Measurements from ENCODE around the gene ERVH48-1.
"Not testable (repeated sequence)": the region's sequence is repeated elsewhere in the genome, so short reads cannot be mapped to it uniquely, and the experiment has no call there.

Gene ERVH48-1

DNA sequence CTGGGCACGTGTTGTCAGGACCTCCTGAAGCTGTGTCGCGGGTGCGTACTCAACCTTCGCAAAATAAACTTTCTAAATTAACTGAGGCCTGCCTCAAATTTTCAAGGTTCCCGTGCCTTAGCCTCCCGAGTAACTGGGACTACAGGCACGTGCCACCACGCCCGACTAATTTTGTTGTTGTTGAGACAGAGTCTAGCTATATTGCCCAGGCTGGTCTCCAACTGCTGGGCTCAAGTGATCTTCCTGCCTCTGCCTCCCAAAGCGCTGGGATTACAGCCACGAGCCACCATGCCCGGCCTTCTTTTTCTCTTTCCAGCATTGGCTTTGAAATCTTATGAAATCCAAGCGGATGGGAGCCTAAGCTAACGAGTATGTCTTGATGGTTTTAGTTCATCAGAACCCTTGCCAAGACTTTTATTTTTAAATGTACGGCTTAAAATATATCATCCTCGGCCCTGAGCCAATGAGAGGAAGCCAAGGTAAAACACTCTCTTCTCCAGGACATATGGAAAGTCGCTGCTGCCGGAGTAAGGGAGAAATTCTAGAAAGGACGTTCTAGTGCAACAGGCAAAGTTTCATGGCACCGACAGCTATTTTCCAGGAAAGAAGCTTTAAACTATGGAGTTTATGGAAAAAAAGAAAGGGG, 12.7 kb upstream of the ERVH48-1 start:
- Histone ChIP-seq H3K4me2 (ENCODE audit: low read depth, low read length) (no peak overlapping the region), H3K27me3 (replicated peaks; ENCODE audit: insufficient read depth, low read length) (no peaks in the 10 kb centered on the region), H3F3A (ENCODE audit: insufficient read depth, low read length) (no peaks in the 10 kb centered on the region), H3K9ac (ENCODE audit: low read length) (no peak overlapping the region), H4K20me1 (ENCODE audit: insufficient read depth, low read length) (no peaks in the 10 kb centered on the region), H3K9me2 (replicated peaks; ENCODE audit: insufficient read depth, low read length) (no peaks in the 10 kb centered on the region), H3K27ac (ENCODE audit: low read length) (no peak overlapping the region), H3K79me2 (ENCODE audit: low read length) (no peaks in the 10 kb centered on the region), H3K4me1 (ENCODE audit: low read length) (peaks cover 6% of the 10 kb centered on the region), H3K36me3 (replicated peaks; ENCODE audit: insufficient read depth, low read length) (no peaks in the 10 kb centered on the region), H3K4me3 (ENCODE audit: low read length) (no peak overlapping the region), H3K9me3 (replicated peaks; ENCODE audit: insufficient read depth, low read length) (no peaks in the 10 kb centered on the region), H2AFZ (ENCODE audit: low read length) (no peak overlapping the region)
- DNase-seq, result no peak
- no peak for TF ChIP-seq EZH2 (optimal IDR thresholded peaks at IDR 0.05; ENCODE audit: low read depth, low read length)
- TF ChIP-seq, protein P1, sequence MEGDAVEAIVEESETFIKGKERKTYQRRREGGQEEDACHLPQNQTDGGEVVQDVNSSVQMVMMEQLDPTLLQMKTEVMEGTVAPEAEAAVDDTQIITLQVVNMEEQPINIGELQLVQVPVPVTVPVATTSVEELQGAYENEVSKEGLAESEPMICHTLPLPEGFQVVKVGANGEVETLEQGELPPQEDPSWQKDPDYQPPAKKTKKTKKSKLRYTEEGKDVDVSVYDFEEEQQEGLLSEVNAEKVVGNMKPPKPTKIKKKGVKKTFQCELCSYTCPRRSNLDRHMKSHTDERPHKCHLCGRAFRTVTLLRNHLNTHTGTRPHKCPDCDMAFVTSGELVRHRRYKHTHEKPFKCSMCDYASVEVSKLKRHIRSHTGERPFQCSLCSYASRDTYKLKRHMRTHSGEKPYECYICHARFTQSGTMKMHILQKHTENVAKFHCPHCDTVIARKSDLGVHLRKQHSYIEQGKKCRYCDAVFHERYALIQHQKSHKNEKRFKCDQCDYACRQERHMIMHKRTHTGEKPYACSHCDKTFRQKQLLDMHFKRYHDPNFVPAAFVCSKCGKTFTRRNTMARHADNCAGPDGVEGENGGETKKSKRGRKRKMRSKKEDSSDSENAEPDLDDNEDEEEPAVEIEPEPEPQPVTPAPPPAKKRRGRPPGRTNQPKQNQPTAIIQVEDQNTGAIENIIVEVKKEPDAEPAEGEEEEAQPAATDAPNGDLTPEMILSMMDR (IDR thresholded peaks at IDR 0.05; ENCODE audit: low read length), result no peak
- no peak for TF ChIP-seq EZH2phosphoT487 (IDR thresholded peaks at IDR 0.05; ENCODE audit: low read length)

DNA sequence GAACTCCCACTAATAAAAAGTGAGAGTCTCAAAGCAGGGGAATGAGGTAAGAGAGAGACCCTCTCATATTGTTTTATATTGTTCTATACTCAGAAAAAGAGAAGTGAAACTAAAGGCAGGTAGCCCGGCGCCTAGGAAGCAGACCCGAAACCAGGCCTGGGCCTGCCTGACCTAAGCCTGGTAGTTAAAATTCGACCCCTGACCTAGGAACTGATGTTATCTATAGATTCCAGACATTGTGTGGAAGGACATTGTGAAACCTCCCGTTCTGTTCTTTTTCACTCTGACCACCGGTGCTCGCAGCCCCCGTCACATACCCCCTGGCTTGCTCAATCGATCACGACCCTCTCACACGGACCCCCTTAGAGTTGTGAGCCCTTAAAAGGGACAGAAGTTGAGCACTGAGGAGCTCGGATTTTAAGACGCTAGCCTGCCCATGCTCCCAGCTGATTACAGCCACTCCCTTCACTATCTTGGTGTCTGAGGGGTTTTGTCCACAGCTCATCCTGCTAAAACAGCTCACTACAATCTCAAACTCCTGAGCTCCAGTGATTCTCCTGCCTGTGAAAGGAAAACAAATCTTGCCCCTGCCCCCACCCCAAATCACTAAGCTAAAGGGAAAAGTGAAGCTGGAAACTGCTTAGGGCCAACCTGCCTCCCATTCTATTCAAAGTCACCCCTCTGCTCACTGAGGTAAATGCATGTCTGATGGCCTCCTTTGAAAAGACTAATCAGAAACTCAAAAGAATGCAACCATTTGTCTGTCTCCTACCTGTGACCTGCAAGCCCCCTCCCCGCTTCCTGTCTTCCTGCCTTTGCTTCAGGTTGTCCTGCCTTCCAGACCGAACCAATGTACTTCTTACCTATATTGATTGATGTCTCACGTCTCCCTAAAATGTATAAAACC, 11.9 kb upstream of the ERVH48-1 start:
- H3K9ac ChIP-seq (ENCODE audit: low read length); H3K4me1 ChIP-seq (ENCODE audit: low read length): not testable (repeated sequence)
- peak overlapping the region; percentile 63 for H2AFZ ChIP-seq (ENCODE audit: low read length)

DNA sequence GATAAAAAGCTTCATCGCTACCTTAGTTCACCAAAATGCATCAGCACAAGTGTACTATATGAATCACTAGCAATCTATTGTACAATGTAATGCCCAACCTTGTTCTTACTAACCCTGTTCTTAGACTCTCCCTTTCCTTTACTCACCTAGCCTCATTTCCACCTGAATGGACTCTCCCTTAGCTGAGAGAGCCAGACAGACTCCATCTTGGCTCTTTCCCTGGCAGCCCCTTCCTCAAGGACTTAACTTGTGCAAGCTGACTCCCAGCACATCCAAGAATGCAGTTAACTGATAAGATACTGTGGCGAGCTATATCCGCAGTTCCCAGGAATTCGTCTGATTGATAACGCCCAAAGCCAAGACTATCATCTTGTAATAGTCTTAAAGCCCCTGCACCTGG, 10.9 kb upstream of the ERVH48-1 start:
- not testable (repeated sequence) for H3F3A ChIP-seq (ENCODE audit: insufficient read depth, low read length); H3K4me2 ChIP-seq (ENCODE audit: low read depth, low read length); H3K79me2 ChIP-seq (ENCODE audit: low read length); H4K20me1 ChIP-seq (ENCODE audit: insufficient read depth, low read length); H3K27me3 ChIP-seq (replicated peaks; ENCODE audit: insufficient read depth, low read length); DNase-seq; H3K9ac ChIP-seq (ENCODE audit: low read length); H3K9me2 ChIP-seq (replicated peaks; ENCODE audit: insufficient read depth, low read length); H3K9me3 ChIP-seq (replicated peaks; ENCODE audit: insufficient read depth, low read length); H3K4me1 ChIP-seq (ENCODE audit: low read length); H3K27ac ChIP-seq (ENCODE audit: low read length); H3K4me3 ChIP-seq (ENCODE audit: low read length); H2AFZ ChIP-seq (ENCODE audit: low read length); H3K36me3 ChIP-seq (replicated peaks; ENCODE audit: insufficient read depth, low read length)

More for the DNA sequence above, 11.9 kb upstream of the ERVH48-1 start:
- H3K9me2 ChIP-seq (replicated peaks; ENCODE audit: insufficient read depth, low read length); H3F3A ChIP-seq (ENCODE audit: insufficient read depth, low read length); H3K9me3 ChIP-seq (replicated peaks; ENCODE audit: insufficient read depth, low read length); H3K36me3 ChIP-seq (replicated peaks; ENCODE audit: insufficient read depth, low read length); H3K27me3 ChIP-seq (replicated peaks; ENCODE audit: insufficient read depth, low read length); H4K20me1 ChIP-seq (ENCODE audit: insufficient read depth, low read length); H3K79me2 ChIP-seq (ENCODE audit: low read length): not testable (repeated sequence)
- Histone ChIP-seq H3K4me2 (ENCODE audit: low read depth, low read length) (peak overlapping the region; percentile 64), H3K4me3 (ENCODE audit: low read length) (peak overlapping the region; percentile 9; the same call in 1 of the 2 replicates), H3K27ac (ENCODE audit: low read length) (peak overlapping the region; percentile 32; the same call in 1 of the 2 replicates)
- peak; percentile 60 for DNase-seq

DNA sequence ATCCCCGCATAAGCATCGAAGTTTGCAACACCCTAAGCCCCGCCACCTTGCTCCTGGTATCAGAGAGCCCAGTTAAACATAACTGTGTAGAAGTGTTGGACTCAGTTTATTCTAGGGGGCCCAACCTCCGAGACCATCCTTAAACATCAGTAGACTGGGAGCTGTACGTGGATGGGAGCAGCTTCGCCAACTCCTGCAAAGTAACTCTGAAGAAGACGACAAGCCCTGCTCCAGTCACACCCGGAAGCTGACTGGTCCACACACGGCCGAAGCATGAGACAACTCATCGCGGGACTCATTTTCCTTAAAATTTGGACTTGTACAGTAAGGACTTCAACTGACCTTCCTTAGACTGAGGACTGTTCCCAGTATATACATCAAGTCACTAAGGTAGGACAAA, 8.5 kb upstream of the ERVH48-1 start:
- H3K4me3 ChIP-seq (ENCODE audit: low read length); H3K27me3 ChIP-seq (replicated peaks; ENCODE audit: insufficient read depth, low read length); H3K9ac ChIP-seq (ENCODE audit: low read length); H3K9me2 ChIP-seq (replicated peaks; ENCODE audit: insufficient read depth, low read length); H3K36me3 ChIP-seq (replicated peaks; ENCODE audit: insufficient read depth, low read length); H2AFZ ChIP-seq (ENCODE audit: low read length); H3F3A ChIP-seq (ENCODE audit: insufficient read depth, low read length); H3K4me1 ChIP-seq (ENCODE audit: low read length); H3K27ac ChIP-seq (ENCODE audit: low read length); DNase-seq; H3K9me3 ChIP-seq (replicated peaks; ENCODE audit: insufficient read depth, low read length); H4K20me1 ChIP-seq (ENCODE audit: insufficient read depth, low read length); H3K4me2 ChIP-seq (ENCODE audit: low read depth, low read length); H3K79me2 ChIP-seq (ENCODE audit: low read length): not testable (repeated sequence)

DNA sequence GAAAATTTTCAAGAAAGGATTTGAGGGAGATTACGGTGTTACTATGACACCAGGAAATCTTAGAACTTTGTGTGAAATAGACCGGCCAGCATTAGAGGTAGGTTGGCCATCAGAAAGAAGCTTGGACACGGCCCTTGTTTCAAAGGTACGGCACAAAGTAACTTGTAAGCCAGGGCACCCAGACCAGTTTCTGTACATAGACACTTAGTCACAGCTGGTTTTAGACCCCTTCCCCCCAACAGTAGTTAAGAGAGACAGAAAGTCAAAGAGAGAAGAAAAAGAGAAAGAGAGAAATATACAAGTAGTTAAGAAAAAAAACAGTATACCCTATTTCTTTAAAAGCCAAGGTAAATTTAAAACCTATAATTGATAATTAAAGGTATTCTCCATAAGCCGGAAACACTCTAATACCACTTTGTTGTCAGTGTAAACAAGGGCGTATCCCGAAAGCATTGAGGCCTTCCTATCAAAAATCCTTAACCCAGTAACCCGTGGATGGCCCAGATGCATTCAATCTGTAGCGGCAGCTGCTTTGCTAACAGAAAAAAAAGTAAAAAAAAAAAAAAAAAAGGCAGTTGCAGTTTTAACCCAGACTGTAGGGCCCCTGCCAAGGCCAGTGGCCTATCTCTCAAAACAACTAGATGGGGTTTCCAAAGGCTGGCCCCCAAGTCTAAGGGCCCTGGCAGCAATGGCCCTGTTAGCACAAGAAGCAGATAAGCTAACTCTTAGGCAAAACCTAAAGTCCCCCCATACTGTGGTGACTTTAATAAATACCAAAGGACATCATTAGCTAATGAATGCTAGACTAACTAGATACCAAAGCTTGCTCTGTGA, 7.9 kb upstream of the ERVH48-1 start:
- not testable (repeated sequence) for H3K79me2 ChIP-seq (ENCODE audit: low read length); H3K9me3 ChIP-seq (replicated peaks; ENCODE audit: insufficient read depth, low read length); H3K27ac ChIP-seq (ENCODE audit: low read length); H3K9me2 ChIP-seq (replicated peaks; ENCODE audit: insufficient read depth, low read length); H3K36me3 ChIP-seq (replicated peaks; ENCODE audit: insufficient read depth, low read length); H3F3A ChIP-seq (ENCODE audit: insufficient read depth, low read length); H3K4me2 ChIP-seq (ENCODE audit: low read depth, low read length); H3K27me3 ChIP-seq (replicated peaks; ENCODE audit: insufficient read depth, low read length); DNase-seq; H3K4me3 ChIP-seq (ENCODE audit: low read length); H3K9ac ChIP-seq (ENCODE audit: low read length); H2AFZ ChIP-seq (ENCODE audit: low read length); H4K20me1 ChIP-seq (ENCODE audit: insufficient read depth, low read length); H3K4me1 ChIP-seq (ENCODE audit: low read length)

DNA sequence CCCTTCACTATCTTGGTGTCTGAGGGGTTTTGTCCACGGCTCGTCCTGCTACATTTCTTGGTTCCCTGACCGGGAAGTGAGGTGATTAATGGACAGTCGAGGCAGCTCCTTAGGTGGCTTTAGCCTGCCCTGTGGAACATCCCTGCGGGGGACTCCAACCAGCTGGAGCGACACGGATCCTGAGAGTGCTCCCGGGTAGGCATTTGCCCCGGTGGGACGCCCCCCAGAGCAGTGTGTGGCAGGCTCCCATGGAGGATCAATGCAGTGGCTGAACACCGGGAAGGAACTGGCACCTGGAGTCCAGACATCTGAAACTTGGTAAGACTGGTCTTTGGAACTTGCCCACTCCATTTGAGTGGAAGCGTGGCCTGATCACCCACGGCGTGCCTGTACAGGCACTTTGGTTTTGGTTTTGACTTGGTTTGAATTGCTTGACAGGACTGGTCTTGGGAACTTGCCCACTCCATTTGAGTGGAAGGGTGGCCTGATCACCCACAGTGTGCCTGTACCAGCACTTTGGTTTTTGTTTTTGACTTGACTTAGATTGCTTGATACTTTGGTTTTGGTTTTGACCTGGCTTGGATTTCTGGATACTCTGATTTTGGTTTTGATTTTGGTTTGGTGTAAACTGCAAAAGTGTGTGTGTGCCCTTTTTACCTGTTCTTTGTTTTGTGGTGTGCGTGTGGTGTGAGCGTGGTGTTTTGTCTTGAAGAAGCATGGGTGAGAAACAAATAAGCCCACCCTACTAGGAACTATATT, 7.1 kb upstream of the ERVH48-1 start:
- H3K4me3 ChIP-seq (ENCODE audit: low read length); H2AFZ ChIP-seq (ENCODE audit: low read length); H3K27me3 ChIP-seq (replicated peaks; ENCODE audit: insufficient read depth, low read length); H3F3A ChIP-seq (ENCODE audit: insufficient read depth, low read length); H3K9me3 ChIP-seq (replicated peaks; ENCODE audit: insufficient read depth, low read length); H3K9me2 ChIP-seq (replicated peaks; ENCODE audit: insufficient read depth, low read length); H3K79me2 ChIP-seq (ENCODE audit: low read length); DNase-seq; H4K20me1 ChIP-seq (ENCODE audit: insufficient read depth, low read length); H3K36me3 ChIP-seq (replicated peaks; ENCODE audit: insufficient read depth, low read length); H3K4me2 ChIP-seq (ENCODE audit: low read depth, low read length); H3K4me1 ChIP-seq (ENCODE audit: low read length); H3K27ac ChIP-seq (ENCODE audit: low read length); H3K9ac ChIP-seq (ENCODE audit: low read length): not testable (repeated sequence)

All from MM.1S (cell line).